Measurements from ENCODE around the gene SCN4A. TPM values are rescaled to one million over a fixed set of nuclear protein-coding genes. Genes with fewer than 3 reads are reported as not detected.

The SCN4A gene
- total RNA-seq, 1 experiment from 2014 or later, result 0.03 TPM

DNA sequence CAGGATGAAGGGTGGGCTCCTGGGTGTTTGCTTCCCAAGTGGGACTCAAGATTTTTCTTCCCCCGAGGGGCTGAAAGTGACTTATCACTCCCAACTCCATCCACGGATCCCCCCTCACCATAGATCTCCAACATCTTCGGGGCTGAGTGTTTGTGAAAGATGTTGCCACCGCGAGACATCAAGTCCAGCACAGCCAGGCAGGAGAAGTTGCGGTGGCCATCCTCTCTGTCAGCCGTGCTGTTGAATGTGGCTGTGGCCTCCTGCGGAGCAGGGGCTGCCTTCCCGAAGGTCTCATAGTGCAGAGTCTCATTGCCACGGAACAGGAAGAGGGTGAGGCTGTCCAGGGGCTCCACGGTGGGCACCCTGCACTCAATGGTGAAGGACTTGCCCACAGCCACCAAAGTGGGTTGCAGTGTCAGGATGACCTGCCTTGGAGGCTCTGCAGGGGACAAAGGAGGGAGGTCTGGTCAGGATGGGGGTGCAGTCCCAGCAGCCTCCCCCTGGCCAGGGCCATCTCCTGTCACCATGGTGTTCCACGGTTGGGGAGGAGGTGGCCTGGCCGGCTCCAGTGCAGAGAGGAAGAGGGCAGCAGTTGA, 30.9 kb upstream of the SCN4A start:
- CTCF ChIA-PET, result no interaction called here
- Histone ChIP-seq H3K36me3 (ENCODE audit: control insufficient read depth, insufficient read depth, low read length) (no peaks in the 10 kb centered on the region), H3K4me3 (ENCODE audit: low read depth in 2 of 2, low read length in 2 of 2) (no peak overlapping the region), H3K4me1 (ENCODE audit: control insufficient read depth, insufficient read depth, low read length) (no peaks in the 10 kb centered on the region), H3K9me3 (ENCODE audit: control insufficient read depth, insufficient read depth, low read depth, low read length) (no peaks in the 10 kb centered on the region), H3K27me3 (ENCODE audit: control insufficient read depth, insufficient read depth, low read length) (no peaks in the 10 kb centered on the region), H3K27ac (ENCODE audit: low read length) (no peak overlapping the region)
- intact Hi-C loops (cut with micrococcal nuclease; ENCODE audit: unreplicated experiment), result no loop called here
- TF ChIP-seq TCF7L2 (IDR thresholded peaks at IDR 0.05; ENCODE audit: low read depth, low read length) (no peak), POLR2AphosphoS5 (IDR thresholded peaks at IDR 0.05; ENCODE audit: low read depth, low read length) (no peak), SIN3A (IDR thresholded peaks at IDR 0.05; ENCODE audit: borderline replicate concordance, insufficient read depth, low read depth, low read length) (no peak)
- TF ChIP-seq, protein P1, sequence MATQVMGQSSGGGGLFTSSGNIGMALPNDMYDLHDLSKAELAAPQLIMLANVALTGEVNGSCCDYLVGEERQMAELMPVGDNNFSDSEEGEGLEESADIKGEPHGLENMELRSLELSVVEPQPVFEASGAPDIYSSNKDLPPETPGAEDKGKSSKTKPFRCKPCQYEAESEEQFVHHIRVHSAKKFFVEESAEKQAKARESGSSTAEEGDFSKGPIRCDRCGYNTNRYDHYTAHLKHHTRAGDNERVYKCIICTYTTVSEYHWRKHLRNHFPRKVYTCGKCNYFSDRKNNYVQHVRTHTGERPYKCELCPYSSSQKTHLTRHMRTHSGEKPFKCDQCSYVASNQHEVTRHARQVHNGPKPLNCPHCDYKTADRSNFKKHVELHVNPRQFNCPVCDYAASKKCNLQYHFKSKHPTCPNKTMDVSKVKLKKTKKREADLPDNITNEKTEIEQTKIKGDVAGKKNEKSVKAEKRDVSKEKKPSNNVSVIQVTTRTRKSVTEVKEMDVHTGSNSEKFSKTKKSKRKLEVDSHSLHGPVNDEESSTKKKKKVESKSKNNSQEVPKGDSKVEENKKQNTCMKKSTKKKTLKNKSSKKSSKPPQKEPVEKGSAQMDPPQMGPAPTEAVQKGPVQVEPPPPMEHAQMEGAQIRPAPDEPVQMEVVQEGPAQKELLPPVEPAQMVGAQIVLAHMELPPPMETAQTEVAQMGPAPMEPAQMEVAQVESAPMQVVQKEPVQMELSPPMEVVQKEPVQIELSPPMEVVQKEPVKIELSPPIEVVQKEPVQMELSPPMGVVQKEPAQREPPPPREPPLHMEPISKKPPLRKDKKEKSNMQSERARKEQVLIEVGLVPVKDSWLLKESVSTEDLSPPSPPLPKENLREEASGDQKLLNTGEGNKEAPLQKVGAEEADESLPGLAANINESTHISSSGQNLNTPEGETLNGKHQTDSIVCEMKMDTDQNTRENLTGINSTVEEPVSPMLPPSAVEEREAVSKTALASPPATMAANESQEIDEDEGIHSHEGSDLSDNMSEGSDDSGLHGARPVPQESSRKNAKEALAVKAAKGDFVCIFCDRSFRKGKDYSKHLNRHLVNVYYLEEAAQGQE (IDR thresholded peaks at IDR 0.05; ENCODE audit: insufficient read depth in 1 of 2, low read depth in 2 of 2, low read length in 1 of 2), result no peak
- TF ChIP-seq, protein P2, sequence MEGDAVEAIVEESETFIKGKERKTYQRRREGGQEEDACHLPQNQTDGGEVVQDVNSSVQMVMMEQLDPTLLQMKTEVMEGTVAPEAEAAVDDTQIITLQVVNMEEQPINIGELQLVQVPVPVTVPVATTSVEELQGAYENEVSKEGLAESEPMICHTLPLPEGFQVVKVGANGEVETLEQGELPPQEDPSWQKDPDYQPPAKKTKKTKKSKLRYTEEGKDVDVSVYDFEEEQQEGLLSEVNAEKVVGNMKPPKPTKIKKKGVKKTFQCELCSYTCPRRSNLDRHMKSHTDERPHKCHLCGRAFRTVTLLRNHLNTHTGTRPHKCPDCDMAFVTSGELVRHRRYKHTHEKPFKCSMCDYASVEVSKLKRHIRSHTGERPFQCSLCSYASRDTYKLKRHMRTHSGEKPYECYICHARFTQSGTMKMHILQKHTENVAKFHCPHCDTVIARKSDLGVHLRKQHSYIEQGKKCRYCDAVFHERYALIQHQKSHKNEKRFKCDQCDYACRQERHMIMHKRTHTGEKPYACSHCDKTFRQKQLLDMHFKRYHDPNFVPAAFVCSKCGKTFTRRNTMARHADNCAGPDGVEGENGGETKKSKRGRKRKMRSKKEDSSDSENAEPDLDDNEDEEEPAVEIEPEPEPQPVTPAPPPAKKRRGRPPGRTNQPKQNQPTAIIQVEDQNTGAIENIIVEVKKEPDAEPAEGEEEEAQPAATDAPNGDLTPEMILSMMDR (IDR thresholded peaks at IDR 0.05), result no peak
- ATAC-seq, result no peak
- in situ Hi-C loops (cut with HindIII; ENCODE audit: low pct_unique_long_range_greater_than_20kb, low sequenced_read_pairs), result no loop called here
- no peak for DNase-seq (ENCODE audit: low read depth, low spot score)
- BruUV-seq (replicated peaks), result no TSS peak
- POLR2A ChIA-PET, result no interaction called here

DNA sequence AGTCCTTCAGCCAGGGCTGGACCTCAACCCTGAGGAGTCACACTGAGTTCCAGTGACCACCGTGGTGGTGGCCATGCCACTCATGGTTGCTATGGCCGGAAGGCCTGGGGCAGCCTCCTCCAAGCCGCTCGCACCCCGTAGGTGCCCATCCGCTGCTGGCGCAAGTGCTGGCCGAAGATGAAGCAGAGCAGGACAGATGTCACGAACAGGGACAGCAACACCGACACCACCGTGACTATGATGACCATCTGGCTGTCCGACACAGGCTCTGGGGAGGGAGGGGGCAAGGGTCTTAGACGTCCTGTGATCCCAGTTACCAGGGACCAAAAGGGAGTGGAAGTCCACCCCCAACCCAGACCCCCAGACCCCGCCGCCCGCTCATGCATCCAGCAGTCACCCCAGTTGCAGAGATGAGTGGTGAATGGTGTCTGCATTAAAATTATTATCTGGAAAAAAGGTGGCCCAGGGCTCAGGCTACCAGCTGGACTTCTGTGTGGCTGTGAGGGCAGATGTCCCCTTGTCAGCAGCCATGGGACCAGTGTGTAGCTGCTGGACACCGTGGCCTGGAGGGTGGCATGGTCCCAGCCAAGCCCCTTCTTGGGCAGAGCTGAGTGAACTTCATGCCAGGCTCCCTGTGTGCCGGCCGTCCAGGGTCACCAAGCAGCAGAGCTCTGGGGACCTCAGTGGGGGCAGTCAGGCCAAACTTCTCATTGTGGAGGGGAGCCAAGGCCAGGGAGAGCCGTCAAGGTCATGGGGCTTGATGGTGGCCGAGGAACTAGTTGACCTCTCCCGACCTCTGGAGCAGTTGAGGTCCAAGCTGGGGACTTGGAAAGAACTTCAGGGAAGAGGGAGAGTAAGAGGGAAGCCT, 30.2 kb upstream of the SCN4A start:
- BruUV-seq (replicated peaks), result no TSS peak
- intact Hi-C loops (cut with micrococcal nuclease; ENCODE audit: unreplicated experiment) (no loop called here), in situ Hi-C loops (cut with HindIII; ENCODE audit: low pct_unique_long_range_greater_than_20kb, low sequenced_read_pairs) (no loop called here)
- Histone ChIP-seq H3K27me3 (ENCODE audit: control insufficient read depth, insufficient read depth, low read length) (no peaks in the 10 kb centered on the region), H3K27ac (ENCODE audit: low read length) (no peak overlapping the region), H3K9me3 (ENCODE audit: control insufficient read depth, insufficient read depth, low read depth, low read length) (no peaks in the 10 kb centered on the region), H3K4me3 (ENCODE audit: low read depth in 2 of 2, low read length in 2 of 2) (no peak overlapping the region), H3K36me3 (ENCODE audit: control insufficient read depth, insufficient read depth, low read length) (no peaks in the 10 kb centered on the region), H3K4me1 (ENCODE audit: control insufficient read depth, insufficient read depth, low read length) (no peaks in the 10 kb centered on the region)
- ChIA-PET CTCF (no interaction called here), POLR2A (no interaction called here)
- DNase-seq (ENCODE audit: low read depth, low spot score) (no peak), ATAC-seq (no peak)
- TF ChIP-seq TCF7L2 (IDR thresholded peaks at IDR 0.05; ENCODE audit: low read depth, low read length) (no peak), POLR2AphosphoS5 (IDR thresholded peaks at IDR 0.05; ENCODE audit: low read depth, low read length) (no peak), SIN3A (IDR thresholded peaks at IDR 0.05; ENCODE audit: borderline replicate concordance, insufficient read depth, low read depth, low read length) (no peak)
- TF ChIP-seq, protein P1 (IDR thresholded peaks at IDR 0.05; ENCODE audit: insufficient read depth in 1 of 2, low read depth in 2 of 2, low read length in 1 of 2), result no peak
- TF ChIP-seq, protein P2 (IDR thresholded peaks at IDR 0.05), result no peak
